Skin of body (tissue), 2 donors: Measurements from ENCODE around the gene PAEP. TPM values are rescaled to one million over a fixed set of nuclear protein-coding genes. Genes with fewer than 3 reads are reported as not detected.
"Not testable (repeated sequence)": the region's sequence is repeated elsewhere in the genome, so short reads cannot be mapped to it uniquely, and the experiment has no call there.

Source experiments
- DNase-seq: peaks from one replicate; lab custom pipeline; 2025; lab: John Stamatoyannopoulos, UW
- total RNA-seq: library from RNA; depleted of rRNA; stranded (reverse); fragments of >200 nt; gene quantifications from one replicate; pipeline ENCODE4 v1.2.3, GENCODE V29; 2014

The PAEP gene
- total RNA-seq, result not detected

DNA sequence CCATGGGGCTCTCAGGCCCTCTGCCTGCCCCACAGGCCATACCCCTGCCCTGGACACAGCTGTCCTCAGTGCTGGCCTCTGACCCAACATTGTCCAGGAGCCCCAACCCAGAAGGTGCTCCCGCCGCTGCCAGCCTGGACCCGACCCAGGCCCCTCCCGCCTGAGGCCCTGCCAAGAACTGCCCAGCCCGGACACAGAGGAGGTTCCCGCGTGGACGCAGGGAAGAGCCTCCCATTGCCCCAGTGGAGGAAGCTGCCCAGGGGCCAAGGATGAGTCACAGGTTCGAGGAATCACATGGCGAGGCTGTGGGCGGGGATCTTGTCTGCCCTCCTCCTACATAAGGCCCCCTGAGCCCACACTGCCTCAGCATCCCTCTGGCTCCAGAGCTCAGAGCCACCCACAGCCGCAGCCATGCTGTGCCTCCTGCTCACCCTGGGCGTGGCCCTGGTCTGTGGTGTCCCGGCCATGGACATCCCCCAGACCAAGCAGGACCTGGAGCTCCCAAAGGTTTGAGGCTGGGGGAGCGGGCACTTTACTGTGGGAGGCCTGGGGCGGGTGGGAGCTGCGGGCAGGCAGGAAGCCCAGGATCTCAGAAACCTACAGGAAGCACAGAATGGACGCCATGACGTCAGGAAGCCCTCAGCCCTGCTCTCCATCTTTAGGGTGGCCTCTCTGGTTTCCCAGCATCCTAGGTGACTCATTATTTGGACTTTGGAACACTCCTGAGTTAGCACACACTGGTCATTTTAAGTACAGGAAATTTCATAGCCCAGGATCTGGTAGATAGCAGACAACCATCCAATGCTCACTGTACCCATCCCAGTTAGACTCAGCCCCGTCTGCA, at the start of gene PAEP:
PAEP (plus strand) TSS at position 366 of the 844 bp plus-strand sequence.
- no peak for DNase-seq

DNA sequence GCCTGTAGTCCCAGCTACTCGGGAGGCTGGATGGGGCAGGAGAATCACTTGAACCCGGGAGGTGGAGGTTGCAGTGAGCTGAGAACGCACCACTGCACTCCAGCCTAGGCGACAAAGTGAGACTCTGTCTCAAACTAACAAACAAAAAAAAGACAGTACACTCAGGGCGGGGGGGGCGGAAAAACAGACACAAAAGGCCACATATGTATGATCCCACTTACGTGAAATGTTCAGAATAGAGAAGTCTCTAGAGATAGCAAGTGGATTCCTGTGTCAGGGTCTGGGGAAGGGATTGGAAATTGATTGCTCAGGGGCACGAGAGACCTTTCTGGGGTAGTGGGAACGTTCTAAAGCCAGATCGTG, 49.3 kb upstream of the PAEP start:
- DNase-seq, result no peak

DNA sequence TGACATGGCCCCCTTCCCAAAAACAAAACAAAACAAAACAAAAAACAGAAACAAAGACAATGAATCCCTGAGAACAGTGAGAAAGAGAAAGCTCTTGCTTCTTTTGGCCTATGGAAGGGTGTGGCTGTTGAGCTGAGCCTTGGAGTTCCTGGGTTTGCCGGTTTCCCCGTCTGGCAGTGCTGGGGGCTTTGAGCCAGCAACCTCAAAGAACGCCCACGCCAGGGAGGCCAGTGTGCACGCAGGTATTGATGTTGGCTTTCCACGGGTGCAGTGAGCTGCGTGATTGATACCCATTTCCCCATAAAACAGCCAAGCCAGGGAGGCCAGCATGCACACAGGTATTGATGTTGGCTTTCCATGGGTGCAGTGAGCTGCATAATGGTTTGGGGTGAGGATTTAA, 48.7 kb upstream of the PAEP start:
- no peak for DNase-seq

DNA sequence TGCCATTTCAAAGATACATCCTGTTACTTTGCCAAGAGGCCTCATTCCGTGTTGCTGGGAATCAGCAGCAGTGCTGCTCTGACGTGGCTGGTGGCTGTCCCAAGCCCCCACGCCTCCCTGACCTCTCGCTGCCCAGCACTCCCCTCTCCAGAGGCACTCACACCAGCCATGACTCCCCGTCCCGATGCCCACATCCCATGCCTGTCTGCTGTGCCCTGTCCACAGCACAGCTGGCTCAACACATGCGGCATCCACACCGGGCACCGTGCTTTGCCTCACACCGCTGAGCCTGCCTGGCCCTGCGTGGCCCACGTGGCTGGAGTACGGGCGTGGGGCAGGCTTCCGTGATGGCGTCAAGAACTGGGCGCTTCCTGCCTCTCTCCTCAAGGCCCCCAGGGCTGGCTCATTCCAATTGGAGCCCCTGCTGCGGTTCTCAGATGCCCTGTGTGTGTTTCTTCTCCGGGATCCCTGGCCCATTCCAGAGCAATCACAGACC, 48.2 kb upstream of the PAEP start:
- no peak for DNase-seq

DNA sequence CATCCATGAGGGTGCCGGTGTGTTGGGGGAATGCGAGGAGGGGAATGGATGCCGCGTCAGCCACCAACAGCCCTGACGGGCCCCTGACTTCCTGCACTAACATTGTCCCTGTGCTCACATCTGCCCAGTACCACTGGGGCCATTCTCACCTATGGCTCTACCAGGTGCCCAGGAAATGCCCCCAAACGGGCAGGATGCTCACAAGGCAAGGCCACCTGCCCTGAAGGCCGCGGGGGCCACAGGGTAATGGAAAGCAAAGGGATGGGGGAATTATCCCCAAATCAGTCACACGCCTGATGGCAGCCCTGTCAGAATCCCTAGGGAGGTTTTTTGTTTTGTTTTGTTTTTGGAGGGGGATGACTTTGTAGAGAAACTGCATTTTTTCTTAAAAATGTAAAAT, 47.6 kb upstream of the PAEP start:
- not testable (repeated sequence) for DNase-seq

DNA sequence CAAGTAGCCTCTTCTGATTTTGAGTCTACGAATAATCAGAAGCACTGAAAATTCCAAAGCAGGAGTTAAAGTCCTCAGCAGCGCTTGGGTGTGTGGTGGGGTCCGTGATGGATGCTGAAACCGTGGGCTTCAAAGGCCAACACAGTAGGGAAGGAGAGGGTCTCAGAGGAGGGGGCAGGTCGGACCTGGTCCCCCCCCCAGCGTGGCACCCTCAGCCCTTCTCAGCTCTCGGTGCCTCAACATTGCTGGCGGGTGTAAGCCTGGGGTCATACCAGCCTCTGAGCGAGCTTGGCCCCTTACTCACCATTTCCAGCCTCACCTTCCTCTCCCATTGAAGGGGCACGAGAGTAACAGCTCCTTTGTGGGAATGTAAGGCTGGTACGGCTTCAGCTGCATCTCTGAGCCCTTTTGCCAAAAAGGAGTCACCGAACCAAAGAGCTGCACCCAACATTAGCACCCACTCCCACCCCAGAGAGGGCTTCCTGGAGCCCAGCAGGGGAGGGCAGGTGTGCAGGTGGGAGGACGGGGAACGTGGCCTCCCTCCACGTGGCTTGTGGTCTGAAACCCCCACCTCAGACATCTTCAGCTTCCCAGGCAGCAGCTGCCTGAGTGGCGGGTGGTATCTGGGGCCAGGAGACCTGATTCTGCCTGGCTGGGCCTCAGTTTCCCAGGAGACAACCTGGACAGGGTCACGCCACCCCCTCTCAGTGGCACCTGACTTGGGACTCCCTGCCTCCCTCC, 47.0 kb upstream of the PAEP start:
- no peak for DNase-seq

DNA sequence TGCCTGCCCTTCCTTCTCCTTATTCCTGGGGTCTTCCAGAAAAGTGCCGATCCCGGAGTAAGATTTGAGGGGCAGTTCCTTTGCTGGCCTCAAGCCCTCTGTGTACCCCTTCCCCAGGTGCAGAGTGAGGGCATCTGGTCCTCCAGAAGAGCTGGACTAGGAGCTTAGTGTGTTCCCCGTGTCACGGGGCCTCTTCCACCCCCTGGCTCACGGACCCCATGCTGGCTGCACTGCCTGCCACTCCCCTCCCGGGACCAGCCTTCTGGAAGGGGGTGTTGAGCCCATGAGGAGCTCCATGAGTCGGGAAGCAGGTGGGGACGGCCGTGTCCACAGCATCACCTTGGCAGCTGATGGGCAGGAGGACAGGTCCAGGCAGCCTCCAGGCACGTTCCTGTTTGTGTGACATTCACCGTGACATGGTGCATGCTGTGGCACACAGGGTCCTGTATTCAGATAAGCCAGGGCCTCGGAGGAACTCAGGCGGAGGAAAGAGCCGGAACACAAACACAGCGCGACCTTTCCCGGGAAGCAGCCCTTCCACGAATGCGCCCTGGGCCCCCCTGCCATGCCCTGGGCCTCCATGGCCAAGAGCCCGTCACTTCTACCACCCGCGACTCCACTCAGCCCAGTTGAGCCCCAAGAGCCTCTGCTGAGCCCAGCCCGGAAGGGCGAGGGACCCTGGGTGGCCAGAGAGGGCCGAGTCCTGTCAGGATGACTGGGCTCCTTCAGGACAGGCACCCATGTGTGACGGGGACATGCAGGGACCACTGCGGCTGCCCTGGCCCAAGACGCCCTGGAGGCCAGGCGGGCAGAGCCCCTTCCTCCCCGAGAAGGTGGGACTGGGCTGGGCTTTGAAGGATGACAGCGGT, 46.2 kb upstream of the PAEP start:
- no peak for DNase-seq

DNA sequence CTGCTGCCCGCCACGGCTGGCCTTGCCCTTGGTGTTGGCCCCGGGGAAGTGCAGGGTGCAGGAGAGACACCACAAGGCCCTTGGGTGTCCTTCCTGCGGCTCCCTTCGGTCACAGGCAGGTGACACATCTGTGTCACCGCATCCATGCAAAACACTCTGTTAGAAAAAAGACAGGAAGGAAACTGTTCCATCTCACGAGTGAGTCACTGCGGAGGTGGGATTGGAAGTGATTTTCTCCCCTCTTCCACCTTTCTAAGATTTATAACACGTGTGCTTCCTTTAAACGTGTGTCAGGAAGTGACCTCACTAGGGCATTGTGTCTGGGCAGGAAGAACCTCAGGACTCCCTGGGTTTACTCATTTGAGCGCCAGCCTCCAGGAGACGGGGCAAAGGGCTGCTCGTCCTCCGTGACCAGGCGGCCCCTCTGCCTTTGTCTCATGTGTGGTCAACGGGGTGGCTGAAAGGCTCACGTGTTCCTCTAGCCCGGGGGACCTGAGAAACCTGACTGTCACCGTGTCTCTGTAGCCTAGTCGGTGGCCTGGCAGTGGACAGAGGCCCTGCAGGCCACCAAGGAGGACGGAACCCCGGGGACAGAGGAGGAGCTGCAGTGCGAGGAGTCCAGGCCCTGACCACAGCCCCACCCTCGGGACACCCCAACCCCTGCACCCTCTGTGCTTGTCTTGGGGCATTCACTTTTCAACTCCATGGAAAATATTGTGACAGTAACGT, 45.3 kb upstream of the PAEP start:
- no peak for DNase-seq

DNA sequence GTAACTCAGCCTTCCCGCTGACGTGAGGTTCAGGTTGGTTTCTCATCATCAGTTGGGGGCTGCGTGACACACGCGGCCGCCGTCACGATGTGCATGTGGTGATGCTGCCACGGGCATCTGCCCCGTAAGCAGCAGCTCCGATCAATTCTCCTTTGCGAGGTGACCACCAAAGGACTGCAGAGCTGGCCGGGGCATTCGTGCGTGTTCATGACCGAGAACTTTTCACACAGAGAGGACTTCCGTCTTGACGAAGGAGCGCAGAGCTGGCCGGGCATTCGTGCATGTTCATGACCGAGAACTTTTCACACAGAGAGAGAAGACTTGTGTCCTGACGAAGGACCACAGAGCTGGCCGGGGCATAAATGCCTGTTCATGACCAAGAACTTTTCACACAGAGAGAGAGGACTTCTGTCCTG, 44.1 kb upstream of the PAEP start:
- no peak for DNase-seq

DNA sequence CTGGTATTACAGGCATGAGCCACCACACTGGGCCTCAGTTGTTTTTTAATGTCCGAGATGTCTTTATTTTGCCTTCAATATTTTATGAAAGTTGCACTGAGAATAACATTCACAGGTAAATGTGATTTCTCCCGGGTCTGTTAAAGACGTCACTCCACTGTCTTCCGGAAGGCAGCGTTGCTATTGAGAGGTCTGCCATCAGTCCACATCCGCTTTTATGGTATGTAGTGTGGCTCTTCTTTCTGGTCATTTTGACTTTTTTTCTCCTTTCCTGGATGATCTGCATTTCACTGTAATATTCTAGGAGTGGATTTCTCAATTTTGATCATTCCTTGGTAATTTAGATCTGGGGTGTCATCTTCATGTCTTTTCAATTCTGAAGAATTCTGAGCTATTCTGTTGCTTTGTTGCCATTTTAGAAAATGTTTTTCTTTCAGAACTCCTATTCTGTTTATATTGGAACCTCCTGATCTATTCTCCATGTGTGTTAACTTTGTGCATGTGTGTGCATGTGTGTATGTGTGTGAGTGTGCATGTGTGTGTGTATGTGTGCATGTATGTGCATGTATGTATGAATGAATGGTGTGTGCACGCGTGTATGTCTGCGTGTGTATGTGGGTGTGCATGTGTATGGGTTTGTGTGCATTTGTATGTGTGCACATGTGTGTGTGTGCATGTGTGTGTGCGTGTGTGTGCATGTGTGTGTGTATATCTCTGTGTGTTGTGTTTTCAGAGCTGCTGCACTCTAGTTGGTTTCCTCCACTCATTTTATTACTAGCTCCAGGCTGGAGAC, 42.2 kb upstream of the PAEP start:
- no peak for DNase-seq

DNA sequence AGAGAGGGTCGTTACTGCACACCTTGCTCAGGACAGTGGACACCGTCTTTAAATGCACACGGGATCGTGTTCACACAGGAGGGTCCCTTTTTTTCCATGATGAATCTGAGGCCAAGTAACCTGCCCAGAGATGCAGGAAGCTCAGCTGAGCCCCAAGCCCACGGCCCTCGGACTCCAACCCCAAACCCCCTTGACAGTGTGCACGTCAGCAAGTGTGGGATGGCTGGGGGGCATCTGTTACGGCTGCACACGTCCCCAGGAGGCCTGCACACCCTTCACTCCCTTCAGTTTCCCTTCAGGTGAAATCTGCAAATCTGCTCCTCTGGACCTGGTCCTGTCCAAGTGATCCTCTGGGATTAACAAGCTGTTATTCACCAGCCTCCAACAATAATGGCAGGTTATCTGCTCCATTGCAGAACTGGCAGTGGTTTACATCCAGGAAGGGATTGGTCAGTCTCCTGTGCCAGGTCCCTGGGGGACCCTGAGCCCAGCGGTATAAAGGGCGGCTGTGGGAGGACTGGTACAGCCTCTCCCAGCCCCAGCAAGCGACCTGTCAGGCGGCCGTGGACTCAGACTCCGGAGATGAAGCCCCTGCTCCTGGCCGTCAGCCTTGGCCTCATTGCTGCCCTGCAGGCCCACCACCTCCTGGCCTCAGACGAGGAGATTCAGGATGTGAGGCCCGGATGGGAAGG, 40.5 kb upstream of the PAEP start, which contains the start of gene LCN1:
LCN1 (plus strand) TSS at position 525 of the 692 bp plus-strand sequence; CDS start at position 583, 58 bp downstream.
- no peak for DNase-seq

DNA sequence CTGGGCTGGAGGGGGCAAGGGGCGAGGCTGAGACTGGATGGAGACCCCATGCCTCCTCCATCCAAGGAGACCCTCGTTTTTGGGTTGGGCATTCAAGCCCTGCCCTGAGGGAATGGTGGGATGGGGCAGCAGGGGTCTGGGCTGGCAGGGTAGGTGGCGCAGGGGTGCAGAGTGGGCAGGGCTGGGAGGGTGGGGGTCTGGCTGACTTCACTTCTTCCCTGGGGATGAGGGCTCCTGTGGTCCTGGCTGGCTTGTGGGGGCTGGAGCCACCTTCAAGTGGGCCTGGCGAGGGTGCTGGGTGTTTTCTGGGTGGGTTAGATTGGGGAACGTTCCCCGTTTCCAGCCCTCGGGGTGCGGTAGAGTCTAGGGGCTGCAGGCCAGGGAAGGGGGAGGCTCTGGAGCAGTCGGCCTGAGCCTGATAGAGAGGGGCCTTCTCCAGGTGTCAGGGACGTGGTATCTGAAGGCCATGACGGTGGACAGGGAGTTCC, 39.9 kb upstream of the PAEP start:
- no peak for DNase-seq

DNA sequence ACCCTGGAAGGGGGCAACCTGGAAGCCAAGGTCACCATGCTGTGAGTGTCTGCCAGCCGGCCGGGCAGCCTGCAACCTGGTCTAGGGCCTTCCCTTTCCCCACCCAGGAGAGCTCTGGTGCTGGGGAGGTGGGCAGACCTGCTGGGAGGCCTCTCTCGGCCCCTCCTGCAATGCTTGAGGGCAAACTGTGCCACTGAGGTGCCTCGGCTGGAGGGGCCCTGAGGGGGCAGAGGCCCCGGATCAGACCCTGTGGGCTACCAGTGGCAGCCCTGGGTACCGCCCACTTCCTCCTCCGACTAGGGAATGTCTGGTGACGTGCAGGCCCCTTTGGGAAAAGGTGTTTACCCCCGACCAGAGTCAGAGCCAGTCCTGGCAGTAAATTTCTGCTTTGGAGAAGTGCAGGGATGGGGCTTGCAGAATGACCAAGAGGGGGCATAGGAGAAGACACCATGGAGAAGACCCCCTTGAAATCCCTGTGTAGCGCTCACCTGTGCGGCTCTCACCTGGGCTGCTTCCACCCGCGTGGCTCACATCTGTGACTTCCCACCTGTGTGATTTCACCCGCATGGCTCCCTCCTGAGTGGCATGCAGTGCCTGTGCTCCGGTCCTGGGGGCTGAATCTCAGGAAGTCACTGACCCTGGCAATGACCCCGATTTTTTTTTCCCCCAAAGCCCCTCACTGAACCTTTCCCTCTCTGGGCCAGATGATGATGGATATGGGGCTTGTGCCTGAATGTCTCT, 39.2 kb upstream of the PAEP start:
- DNase-seq, result no peak

DNA sequence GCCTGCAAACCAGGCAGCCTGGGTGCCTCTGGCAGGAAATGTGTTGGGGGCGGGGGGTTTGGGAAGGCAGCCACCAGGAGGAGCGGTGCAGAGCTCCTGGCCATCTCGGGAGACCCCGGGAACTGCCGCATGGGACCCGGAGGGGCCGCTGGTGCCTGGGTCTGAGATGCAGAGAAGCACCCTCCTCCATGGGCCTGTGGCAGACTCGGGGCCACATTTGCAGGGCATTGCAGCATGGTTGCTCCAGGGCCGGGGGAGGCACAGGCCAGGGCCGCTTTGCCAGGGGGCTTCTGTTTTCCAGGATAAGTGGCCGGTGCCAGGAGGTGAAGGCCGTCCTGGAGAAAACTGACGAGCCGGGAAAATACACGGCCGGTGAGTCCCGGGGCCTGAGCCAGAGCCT, 38.6 kb upstream of the PAEP start:
- DNase-seq, result no peak

DNA sequence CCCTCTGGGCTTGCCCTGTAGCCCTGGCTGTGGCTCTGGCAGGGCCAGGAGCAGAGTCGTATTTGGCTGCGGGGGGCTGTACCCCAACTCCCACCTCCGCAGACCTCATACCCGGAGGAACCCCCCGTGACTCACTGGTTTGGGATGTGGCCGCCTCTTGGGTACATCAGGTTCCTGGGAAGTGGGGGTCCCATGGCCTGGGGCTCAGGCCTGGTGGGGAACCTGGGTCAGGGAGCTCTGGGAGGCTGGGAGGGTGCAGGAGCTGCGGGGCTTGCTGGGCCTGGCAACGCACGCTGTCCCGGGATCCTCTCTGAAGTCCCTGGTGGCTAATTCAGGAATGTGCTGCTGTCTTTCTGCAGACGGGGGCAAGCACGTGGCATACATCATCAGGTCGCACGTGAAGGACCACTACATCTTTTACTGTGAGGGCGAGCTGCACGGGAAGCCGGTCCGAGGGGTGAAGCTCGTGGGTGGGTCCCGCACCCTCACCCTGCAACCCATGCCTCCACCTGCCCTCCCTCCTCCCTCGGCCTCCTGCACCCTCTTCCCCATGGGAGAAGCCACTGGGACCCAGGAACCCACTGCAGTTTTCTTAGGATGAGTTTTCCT, 37.9 kb upstream of the PAEP start:
- no peak for DNase-seq

DNA sequence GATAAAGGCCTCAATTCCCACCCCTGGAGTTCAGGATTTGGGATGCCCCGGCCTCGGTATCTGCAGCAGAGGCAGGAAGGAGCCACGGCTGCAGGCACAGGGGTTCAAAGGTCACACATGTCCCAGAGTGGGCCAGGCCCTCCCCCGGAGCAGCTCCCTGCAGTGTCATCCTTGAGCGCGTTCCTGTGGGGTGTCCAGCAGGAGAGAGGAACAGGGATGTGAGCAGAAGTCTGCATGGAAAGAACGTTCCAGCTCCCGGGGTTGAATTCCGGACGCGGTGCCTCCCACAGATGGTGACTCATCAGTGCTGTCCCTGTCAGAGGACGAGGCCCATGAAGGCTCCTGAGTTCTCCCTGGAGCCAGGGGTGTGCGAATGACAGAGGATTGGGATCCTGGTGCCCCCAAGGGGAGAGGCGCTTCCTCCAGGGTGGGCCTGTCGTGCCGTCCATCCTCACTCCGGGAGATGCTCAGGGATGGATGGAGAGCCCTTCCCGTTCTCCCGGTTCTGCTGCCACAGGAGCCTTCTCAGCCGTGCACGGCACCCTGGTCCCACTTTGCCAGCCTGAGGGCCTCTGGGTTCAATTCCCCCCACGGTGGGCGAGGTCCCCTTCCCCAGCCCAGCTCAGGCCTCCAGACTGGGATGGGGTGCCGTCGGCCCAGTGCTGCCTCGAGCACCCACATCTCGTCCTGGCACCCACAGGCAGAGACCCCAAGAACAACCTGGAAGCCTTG, 37.3 kb upstream of the PAEP start:
- DNase-seq, result no peak
